Muscle of leg (tissue), 11 donors: ENCODE data around the gene LATS1. TPM values are rescaled to one million over a fixed set of nuclear protein-coding genes. Genes with fewer than 3 reads are reported as not detected.

Experiments
- DNase-seq: peaks from one replicate; pipeline ENCODE4 v3.0.0; 2013
- H3K27ac ChIP-seq: one replicate; pipeline ENCODE4 v1.5.1; 2013; ENCODE audit warnings: mild to moderate bottlenecking, low read length, control low read depth
- H3K27me3 ChIP-seq: one replicate; pipeline ENCODE4 v1.6.1; 2013; ENCODE audit warnings: low read length; ENCODE audit not compliant: control insufficient read depth, insufficient read depth
- H3K36me3 ChIP-seq: one replicate; pipeline ENCODE4 v1.6.1; 2013; ENCODE audit warnings: low read length; ENCODE audit not compliant: control insufficient read depth, insufficient read depth
- H3K4me1 ChIP-seq: one replicate; pipeline ENCODE4 v1.6.1; 2013; ENCODE audit warnings: low read length; ENCODE audit not compliant: control insufficient read depth, insufficient read depth
- H3K4me3 ChIP-seq: one replicate; pipeline ENCODE4 v1.5.1; 2013; ENCODE audit warnings: low read length, control low read depth
- H3K9me3 ChIP-seq: replicated peaks from 2 replicates; pipeline ENCODE4 v1.6.1; 2013; ENCODE audit warnings: low read depth, low read length; ENCODE audit not compliant: control insufficient read depth
- WGBS: methylation state at CpG from one replicate; pipeline ENCODE4 v1.1.5; 2013; ENCODE audit warnings: missing lambda C conversion rate; ENCODE audit not compliant: insufficient coverage; 5-methylcytosine and 5-hydroxymethylcytosine counted together
- polyA plus RNA-seq, 8 donors: library from polyadenylated mRNA; unstranded; fragments of 120-200 nt; gene quantifications; one replicate each; pipeline versions ENCODE4 v1.2.1 to v1.2.3, GENCODE V29; 2013; ENCODE audit warnings: inconsistent platforms in 1 of 8, low replicate concordance in 1 of 8; ENCODE audit not compliant: insufficient read length in 8 of 8, insufficient read depth in 1 of 8
- total RNA-seq: library from RNA; stranded (reverse); fragments of 120-200 nt; gene quantifications from one replicate; pipeline ENCODE4 v1.2.4, GENCODE V29; 2013

LATS1 gene
- total and polyA plus RNA-seq, 9 donors, result 11.6 to 21.8 (median 16.8) TPM

DNA sequence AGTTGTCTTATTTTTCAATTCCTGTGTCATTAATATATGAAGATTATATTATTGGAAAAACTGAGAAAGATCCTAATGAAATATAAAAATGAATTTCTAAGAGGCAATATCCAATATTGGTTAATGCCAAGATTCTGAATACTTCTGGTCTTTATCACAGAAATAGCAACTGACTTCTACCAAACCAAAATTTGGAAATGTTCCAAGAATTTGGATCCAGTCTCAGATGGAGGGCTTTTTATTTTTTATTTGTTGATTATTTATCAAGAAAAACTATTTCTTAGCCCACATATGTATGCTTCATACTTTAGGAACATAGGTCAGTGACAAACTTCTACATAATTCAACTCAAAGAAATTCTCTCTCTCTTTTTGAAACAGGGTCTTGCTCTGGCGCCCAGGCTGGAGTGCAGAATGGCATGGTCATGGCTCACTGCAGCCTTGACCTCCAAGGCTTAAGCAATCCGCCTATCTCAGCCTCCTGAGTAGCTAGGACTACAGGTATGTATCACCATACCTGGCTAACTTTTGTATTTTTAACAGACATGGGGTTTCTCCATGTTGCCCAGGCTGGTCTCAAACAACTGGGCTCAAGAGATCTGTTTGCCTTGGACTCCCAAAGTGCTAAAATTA lies 15.3 kb upstream of the LATS1 start:
- H3K27me3 ChIP-seq, result no peaks in the 10 kb centered on the region
- H3K4me1 ChIP-seq, result no peaks in the 10 kb centered on the region
- WGBS, result 100% methylated on average over 1 of the region's 2 CpGs
- no peak overlapping the region for H3K4me3 ChIP-seq
- no peak for DNase-seq
- no peaks in the 10 kb centered on the region for H3K9me3 ChIP-seq
- no peak overlapping the region for H3K27ac ChIP-seq
- peaks cover 57% of the 10 kb centered on the region for H3K36me3 ChIP-seq

GRCh38 chr6:149729824-149730223 lies 11.9 kb upstream of the LATS1 start:
- DNase-seq, result no peak
- 100% methylated on average over 3 of the region's 8 CpGs for WGBS
- H3K9me3 ChIP-seq, result no peaks in the 10 kb centered on the region
- H3K27ac ChIP-seq, result no peak overlapping the region
- no peaks in the 10 kb centered on the region for H3K4me1 ChIP-seq
- H3K27me3 ChIP-seq, result no peaks in the 10 kb centered on the region
- H3K4me3 ChIP-seq, result no peak overlapping the region
- H3K36me3 ChIP-seq, result peaks cover 47% of the 10 kb centered on the region

GRCh38 chr6:149728499-149729234 lies 10.8 kb upstream of the LATS1 start:
- no peaks in the 10 kb centered on the region for H3K27me3 ChIP-seq
- no peak overlapping the region for H3K4me3 ChIP-seq
- no peak for DNase-seq
- H3K4me1 ChIP-seq, result no peaks in the 10 kb centered on the region
- H3K27ac ChIP-seq, result no peak overlapping the region
- 83% methylated on average over 5 of the region's 5 CpGs for WGBS
- no peaks in the 10 kb centered on the region for H3K9me3 ChIP-seq
- H3K36me3 ChIP-seq, result peaks cover 40% of the 10 kb centered on the region

DNA sequence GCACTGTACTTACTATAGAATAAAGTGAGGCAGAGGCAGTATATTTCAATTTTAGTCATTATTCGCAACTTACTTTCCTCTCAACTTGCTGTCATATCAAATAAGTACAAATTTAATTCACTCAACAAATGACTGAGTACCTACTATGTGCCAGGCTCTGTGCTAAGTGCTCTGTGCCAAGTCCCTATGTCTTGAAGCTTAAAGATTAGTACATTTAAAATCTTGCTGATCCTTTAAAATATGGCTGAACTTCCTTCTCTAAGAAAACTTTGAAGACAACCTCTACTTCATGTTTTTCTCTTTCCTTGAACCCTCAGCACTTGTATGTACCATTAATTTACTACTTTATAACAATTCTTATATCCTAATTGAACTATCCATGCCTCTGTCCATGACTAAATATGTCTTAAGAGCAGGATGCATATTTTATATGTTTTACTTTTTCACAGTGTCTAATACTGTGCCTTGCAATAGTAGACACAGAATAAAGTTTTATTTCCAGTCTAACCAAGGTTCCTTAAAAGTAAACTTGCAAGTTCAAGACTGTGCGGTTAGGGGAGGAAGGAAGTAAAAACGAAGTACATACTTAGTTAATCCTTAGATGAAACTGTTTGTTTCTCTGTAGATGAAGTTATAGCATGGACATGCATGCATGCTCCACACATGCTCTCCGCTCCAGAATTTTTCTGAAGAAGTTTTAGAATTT lies 10.0 kb upstream of the LATS1 start:
- Histone ChIP-seq H3K4me3 (no peak overlapping the region), H3K4me1 (no peaks in the 10 kb centered on the region), H3K36me3 (peaks cover 40% of the 10 kb centered on the region), H3K27me3 (no peaks in the 10 kb centered on the region), H3K9me3 (no peaks in the 10 kb centered on the region), H3K27ac (no peak overlapping the region)
- no peak for DNase-seq
- WGBS, result 93% methylated on average over 3 of the region's 4 CpGs

DNA sequence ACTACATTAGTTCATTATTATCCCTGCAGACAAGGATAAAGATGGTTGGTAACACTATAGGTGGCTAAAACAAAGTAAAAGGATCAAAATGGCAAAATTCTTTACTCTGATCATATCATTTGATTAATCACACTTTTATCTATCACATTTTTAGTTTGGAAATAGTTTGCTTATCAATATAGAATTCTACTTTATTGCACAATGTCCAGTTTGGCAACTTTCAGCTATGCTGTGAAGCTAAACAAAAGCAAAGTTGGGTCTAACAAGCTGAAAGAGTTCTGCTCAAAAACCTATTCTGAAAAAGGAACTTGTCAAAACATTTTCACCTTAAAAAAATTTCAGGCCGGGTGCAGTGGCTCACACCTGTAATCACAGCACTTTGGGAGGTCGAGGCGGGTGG lies 7.9 kb upstream of the LATS1 start:
- Histone ChIP-seq H3K27me3 (no peaks in the 10 kb centered on the region), H3K9me3 (no peaks in the 10 kb centered on the region), H3K4me1 (no peaks in the 10 kb centered on the region), H3K27ac (no peak overlapping the region), H3K36me3 (peaks cover 30% of the 10 kb centered on the region), H3K4me3 (no peak overlapping the region)
- no peak for DNase-seq
- WGBS, result no CpG with 5 or more reads among the region's 3 CpGs

DNA sequence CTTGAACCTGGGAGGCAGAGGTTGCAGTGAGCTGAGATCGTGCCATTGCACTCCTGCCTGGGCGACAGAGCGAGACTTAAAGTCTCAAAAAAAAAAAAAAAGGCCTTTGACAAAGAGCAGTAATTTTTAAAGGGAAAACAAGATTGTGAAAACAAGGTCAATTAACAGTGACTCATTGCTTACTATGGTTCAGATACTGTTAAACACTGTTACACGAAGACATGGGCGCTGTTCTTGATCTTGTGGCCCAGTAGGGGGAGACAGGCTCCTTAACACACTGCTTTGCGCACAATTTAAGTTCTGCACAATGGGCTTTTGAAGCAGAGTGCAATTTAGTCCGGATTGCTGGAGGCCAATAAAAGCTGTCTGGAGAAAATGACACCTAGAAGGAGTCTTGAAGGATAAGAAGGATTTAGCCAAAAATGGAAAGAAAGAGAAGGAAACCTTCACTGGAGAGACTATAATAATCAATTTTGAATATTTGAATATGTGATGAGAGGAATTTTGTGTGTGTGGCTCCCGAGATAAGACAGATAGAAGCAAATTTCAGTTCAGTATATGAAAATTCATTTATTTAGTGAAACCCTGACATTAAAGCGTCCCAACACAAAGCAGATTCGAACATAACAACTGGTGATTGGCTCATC lies 6.0 kb upstream of the LATS1 start:
- Histone ChIP-seq H3K4me3 (no peak overlapping the region), H3K27ac (no peak overlapping the region), H3K9me3 (no peaks in the 10 kb centered on the region), H3K36me3 (peaks cover 13% of the 10 kb centered on the region), H3K27me3 (no peaks in the 10 kb centered on the region), H3K4me1 (peaks cover 1% of the 10 kb centered on the region)
- DNase-seq, result peak; percentile 55
- WGBS, result 78% methylated on average over 3 of the region's 10 CpGs

- Histone ChIP-seq H3K27me3 (no peaks in the 10 kb centered on the region), H3K9me3 (no peaks in the 10 kb centered on the region), H3K27ac (no peak overlapping the region), H3K36me3 (peaks cover 9% of the 10 kb centered on the region), H3K4me1 (peaks cover 4% of the 10 kb centered on the region), H3K4me3 (no peak overlapping the region)
- DNase-seq, result no peak
- WGBS, result no CpG with 5 or more reads among the region's 4 CpGs
Observed at GRCh38 chr6:149723262-149723661, 5.4 kb upstream of the LATS1 start.

GRCh38 chr6:149719531-149719930 lies 1.6 kb upstream of the LATS1 start:
- Histone ChIP-seq H3K27me3 (no peaks in the 10 kb centered on the region), H3K27ac (no peak overlapping the region), H3K4me3 (no peak overlapping the region), H3K36me3 (no peaks in the 10 kb centered on the region), H3K4me1 (peaks cover 7% of the 10 kb centered on the region), H3K9me3 (no peaks in the 10 kb centered on the region)
- WGBS, result 97% methylated on average over 3 of the region's 3 CpGs
- no peak for DNase-seq

GRCh38 chr6:149717255-149717587 lies 680 bp downstream of the LATS1 start:
- Histone ChIP-seq H3K4me3 (peak overlapping the region; percentile 97), H3K27me3 (no peaks in the 10 kb centered on the region), H3K36me3 (peaks cover 4% of the 10 kb centered on the region), H3K4me1 (peaks cover 7% of the 10 kb centered on the region), H3K9me3 (no peaks in the 10 kb centered on the region), H3K27ac (peak overlapping the region; percentile 99)
- 0% methylated on average over 2 of the region's 9 CpGs for WGBS
- DNase-seq, result no peak
